GM19025 (cell line): ENCODE results near the gene SRPK3.

Experiments
- ATAC-seq: cut with Tn5 transposase; IDR thresholded peaks from one replicate; pipeline ENCODE4 v1.9.1; 2021; ENCODE audit warnings: mild to moderate bottlenecking, low read depth, moderate library complexity; ENCODE audit not compliant: unreplicated experiment

Gene SRPK3

GRCh38 chrX:153769865-153770600, 10.8 kb upstream of the SRPK3 start:
- no peak for ATAC-seq

GRCh38 chrX:153770601-153771414, 10.0 kb upstream of the SRPK3 start:
- no peak for ATAC-seq

- ATAC-seq = no peak
Observed at GRCh38 chrX:153771415-153772315, 9.2 kb upstream of the SRPK3 start.

GRCh38 chrX:153772316-153773217, 8.3 kb upstream of the SRPK3 start:
- no peak for ATAC-seq

GRCh38 chrX:153773218-153773611, 7.6 kb upstream of the SRPK3 start:
- ATAC-seq = no peak

- ATAC-seq = no peak
Observed at GRCh38 chrX:153773741-153774575, 6.9 kb upstream of the SRPK3 start.

GRCh38 chrX:153774576-153775292, 6.1 kb upstream of the SRPK3 start:
- no peak for ATAC-seq

- no peak for ATAC-seq
Observed at GRCh38 chrX:153775293-153776119, 5.3 kb upstream of the SRPK3 start.

- ATAC-seq = no peak
Observed at GRCh38 chrX:153776120-153776599, 4.7 kb upstream of the SRPK3 start.

- no peak for ATAC-seq
Observed at GRCh38 chrX:153776611-153777045, 4.2 kb upstream of the SRPK3 start.

- ATAC-seq = no peak
Observed at GRCh38 chrX:153777261-153778090, 3.4 kb upstream of the SRPK3 start.

GRCh38 chrX:153778181-153778580, 2.7 kb upstream of the SRPK3 start:
- ATAC-seq = no peak

- ATAC-seq = no peak
Observed at GRCh38 chrX:153778684-153779101, 2.1 kb upstream of the SRPK3 start.

GRCh38 chrX:153779891-153780677, 757 bp upstream of the SRPK3 start:
- no peak for ATAC-seq

GRCh38 chrX:153781428-153782047, 697 bp downstream of the SRPK3 start:
- no peak for ATAC-seq
